MCF 10A (cell line): Measurements from ENCODE around the gene CAPZB. TPM values are rescaled to one million over a fixed set of nuclear protein-coding genes. Genes with fewer than 3 reads are reported as not detected.

Experiments used
- BruUV-seq: library from RNA; stranded (reverse); fragments of 400-500 nt; replicated peaks from 2 replicates; lab custom pipeline; 2021; lab: Mats Ljungman, UMichigan
- CTCF ChIA-PET: fragments of 300-600 bp; sonication (Branson Sonifier 250); formaldehyde crosslinking; extraction: SDS; loops from one replicate; lab custom pipeline; 2021; ENCODE audit warnings: antibody characterized with exemption, inconsistent platforms; lab: Yijun Ruan, JAX
- POLR2A ChIA-PET: fragments of 300-600, 350-650 bp; sonication (Branson Sonifier 250); formaldehyde crosslinking; extraction: SDS; loops from one replicate; lab custom pipeline; 2020; ENCODE audit warnings: antibody characterized with exemption, inconsistent platforms; lab: Yijun Ruan, JAX
- DNase-seq: peaks from one replicate; pipeline ENCODE4 v3.0.0-alpha.2; 2018; ENCODE audit not compliant: unreplicated experiment
- H3K27ac Mint-ChIP-seq: one replicate; pipeline ENCODE4 v1.8.0; 2022; ENCODE audit warnings: mild to moderate bottlenecking, low read depth, mixed read lengths; ENCODE audit not compliant: unreplicated experiment
- H3K27me3 Mint-ChIP-seq: one replicate; pipeline ENCODE4 v1.8.0; 2022; ENCODE audit warnings: mixed read lengths; ENCODE audit not compliant: insufficient read depth, unreplicated experiment
- H3K36me3 Mint-ChIP-seq: one replicate; pipeline ENCODE4 v1.8.0; 2022; ENCODE audit warnings: mild to moderate bottlenecking, moderate library complexity, mixed read lengths; ENCODE audit not compliant: insufficient read depth, unreplicated experiment
- H3K4me1 Mint-ChIP-seq: one replicate; pipeline ENCODE4 v1.8.0; 2022; ENCODE audit warnings: mixed read lengths; ENCODE audit not compliant: insufficient read depth, unreplicated experiment
- H3K4me3 Mint-ChIP-seq: one replicate; pipeline ENCODE4 v1.8.0; 2022; ENCODE audit warnings: mild to moderate bottlenecking, moderate library complexity, mixed read lengths; ENCODE audit not compliant: unreplicated experiment
- H3K9me3 Mint-ChIP-seq: one replicate; pipeline ENCODE4 v1.8.0; 2022; ENCODE audit warnings: mixed read lengths; ENCODE audit not compliant: unreplicated experiment
- intact Hi-C: fragments of 100-400 bp; cut with micrococcal nuclease; formaldehyde crosslinking; loops from 2 replicates; pipeline ENCODE4 v1.14.1; 2022
- total RNA-seq: library from RNA; stranded (reverse); gene quantifications from 2 replicates; pipeline ENCODE4 v1.2.3, GENCODE V29; 2022
- TF ChIP-seq, protein P1 (sequence below): fragments of 200-600 bp; IDR thresholded peaks from one replicate; pipeline ENCODE4 v1.8.0; 2022; ENCODE audit warnings: antibody characterized with exemption, mild to moderate bottlenecking; ENCODE audit not compliant: unreplicated experiment

CAPZB gene
- total RNA-seq, 1 experiment from 2014 or later = 252 TPM

GRCh38 chr1:19453741-19454201, 31.6 kb downstream of the CAPZB start:
- peaks cover 12% of the 10 kb centered on the region for H3K36me3 Mint-ChIP-seq
- H3K4me1 Mint-ChIP-seq = peaks cover 32% of the 10 kb centered on the region
- intact Hi-C loops = no loop called here
- POLR2A ChIA-PET = no interaction called here
- H3K9me3 Mint-ChIP-seq = no peaks in the 10 kb centered on the region
- no peak overlapping the region for H3K27ac Mint-ChIP-seq
- no peak overlapping the region for H3K4me3 Mint-ChIP-seq
- no peak for DNase-seq
- CTCF ChIA-PET = interaction anchor here (0.7 kb wide), 1 partner anchor 53 kb away, joined by 3 read pairs; no protein-coding TSS in a partner anchor
- H3K27me3 Mint-ChIP-seq = no peaks in the 10 kb centered on the region
- no TSS peak for BruUV-seq
- TF ChIP-seq, protein P1, sequence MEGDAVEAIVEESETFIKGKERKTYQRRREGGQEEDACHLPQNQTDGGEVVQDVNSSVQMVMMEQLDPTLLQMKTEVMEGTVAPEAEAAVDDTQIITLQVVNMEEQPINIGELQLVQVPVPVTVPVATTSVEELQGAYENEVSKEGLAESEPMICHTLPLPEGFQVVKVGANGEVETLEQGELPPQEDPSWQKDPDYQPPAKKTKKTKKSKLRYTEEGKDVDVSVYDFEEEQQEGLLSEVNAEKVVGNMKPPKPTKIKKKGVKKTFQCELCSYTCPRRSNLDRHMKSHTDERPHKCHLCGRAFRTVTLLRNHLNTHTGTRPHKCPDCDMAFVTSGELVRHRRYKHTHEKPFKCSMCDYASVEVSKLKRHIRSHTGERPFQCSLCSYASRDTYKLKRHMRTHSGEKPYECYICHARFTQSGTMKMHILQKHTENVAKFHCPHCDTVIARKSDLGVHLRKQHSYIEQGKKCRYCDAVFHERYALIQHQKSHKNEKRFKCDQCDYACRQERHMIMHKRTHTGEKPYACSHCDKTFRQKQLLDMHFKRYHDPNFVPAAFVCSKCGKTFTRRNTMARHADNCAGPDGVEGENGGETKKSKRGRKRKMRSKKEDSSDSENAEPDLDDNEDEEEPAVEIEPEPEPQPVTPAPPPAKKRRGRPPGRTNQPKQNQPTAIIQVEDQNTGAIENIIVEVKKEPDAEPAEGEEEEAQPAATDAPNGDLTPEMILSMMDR = no peak

DNA sequence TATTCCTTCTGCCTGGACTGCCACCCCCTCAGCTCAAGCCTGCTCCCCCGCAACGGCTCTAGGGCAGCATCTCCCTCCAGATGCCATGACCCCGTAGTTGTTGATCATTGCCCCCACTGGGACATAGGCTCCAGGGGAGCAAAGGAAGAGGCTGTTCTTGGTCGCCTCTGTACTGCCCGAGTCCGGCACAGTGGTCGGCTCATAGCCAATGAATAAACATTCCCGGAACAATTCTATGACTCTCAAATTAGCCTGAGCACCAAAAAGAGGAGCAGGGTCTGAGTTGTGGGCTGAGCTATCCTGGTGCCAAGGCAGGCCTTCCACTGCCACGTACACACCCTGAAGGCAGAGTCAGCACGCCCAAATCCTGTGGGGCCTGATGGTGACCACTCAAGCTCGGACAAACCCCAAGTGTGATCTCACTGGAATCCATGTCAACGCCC, 33.1 kb downstream of the CAPZB start:
- no peaks in the 10 kb centered on the region for H3K9me3 Mint-ChIP-seq
- no TSS peak for BruUV-seq
- TF ChIP-seq, protein P1 = no peak
- no peaks in the 10 kb centered on the region for H3K27me3 Mint-ChIP-seq
- peaks cover 18% of the 10 kb centered on the region for H3K36me3 Mint-ChIP-seq
- no peak overlapping the region for H3K27ac Mint-ChIP-seq
- peaks cover 38% of the 10 kb centered on the region for H3K4me1 Mint-ChIP-seq
- ChIA-PET CTCF (interaction anchor here (0.5 to 1.1 kb wide), 3 partner anchors 42 to 196 kb away, joined by 3 read pairs; no protein-coding TSS in a partner anchor), POLR2A (interaction anchor here (0.6 to 1.7 kb wide), 2 partner anchors 13 to 61 kb away, joined by 3 to 7 read pairs; no protein-coding TSS in a partner anchor)
- intact Hi-C loops = no loop called here
- no peak for DNase-seq
- H3K4me3 Mint-ChIP-seq = no peak overlapping the region

- DNase-seq = peak; percentile 89
- peaks cover 18% of the 10 kb centered on the region for H3K36me3 Mint-ChIP-seq
Measured at GRCh38 chr1:19450811-19451515, 34.4 kb downstream of the CAPZB start.

More at GRCh38 chr1:19450811-19451515, 34.4 kb downstream of the CAPZB start:
- Mint-ChIP-seq H3K27me3 (no peaks in the 10 kb centered on the region), H3K4me1 (peaks cover 43% of the 10 kb centered on the region), H3K4me3 (no peak overlapping the region), H3K9me3 (no peaks in the 10 kb centered on the region), H3K27ac (peak overlapping the region; percentile 41)
- TF ChIP-seq, protein P1 = no peak
- ChIA-PET CTCF (no interaction called here), POLR2A (interaction anchor here (0.7 to 3.3 kb wide), 7 partner anchors 14 to 147 kb away, joined by 3 to 16 read pairs (median 4); no protein-coding TSS in a partner anchor)
- BruUV-seq = no TSS peak
- intact Hi-C loops = no loop called here
